IPS-18a (cell line): Measurements from ENCODE around the gene USP35.

Source experiments
- H3K27ac ChIP-seq: one replicate; pipeline ENCODE4 v1.5.1; 2013; ENCODE audit warnings: low read length
- H3K27me3 ChIP-seq: one replicate; pipeline ENCODE4 v1.6.1; 2013; ENCODE audit warnings: mild to moderate bottlenecking, low read length; ENCODE audit not compliant: control insufficient read depth, insufficient read depth
- H3K36me3 ChIP-seq: one replicate; pipeline ENCODE4 v1.6.1; 2013; ENCODE audit warnings: low read depth, low read length; ENCODE audit not compliant: control insufficient read depth
- H3K4me1 ChIP-seq: one replicate; pipeline ENCODE4 v1.6.1; 2013; ENCODE audit warnings: low read depth, low read length; ENCODE audit not compliant: control insufficient read depth
- H3K4me3 ChIP-seq: one replicate; pipeline ENCODE4 v1.5.1; 2013; ENCODE audit warnings: low read length
- H3K9ac ChIP-seq: one replicate; pipeline ENCODE4 v1.6.1; 2013; ENCODE audit warnings: mild to moderate bottlenecking, low read length, moderate library complexity
- H3K9me3 ChIP-seq: one replicate; pipeline ENCODE4 v1.6.1; 2013; ENCODE audit warnings: low read depth, low read length; ENCODE audit not compliant: control insufficient read depth

USP35 gene

DNA sequence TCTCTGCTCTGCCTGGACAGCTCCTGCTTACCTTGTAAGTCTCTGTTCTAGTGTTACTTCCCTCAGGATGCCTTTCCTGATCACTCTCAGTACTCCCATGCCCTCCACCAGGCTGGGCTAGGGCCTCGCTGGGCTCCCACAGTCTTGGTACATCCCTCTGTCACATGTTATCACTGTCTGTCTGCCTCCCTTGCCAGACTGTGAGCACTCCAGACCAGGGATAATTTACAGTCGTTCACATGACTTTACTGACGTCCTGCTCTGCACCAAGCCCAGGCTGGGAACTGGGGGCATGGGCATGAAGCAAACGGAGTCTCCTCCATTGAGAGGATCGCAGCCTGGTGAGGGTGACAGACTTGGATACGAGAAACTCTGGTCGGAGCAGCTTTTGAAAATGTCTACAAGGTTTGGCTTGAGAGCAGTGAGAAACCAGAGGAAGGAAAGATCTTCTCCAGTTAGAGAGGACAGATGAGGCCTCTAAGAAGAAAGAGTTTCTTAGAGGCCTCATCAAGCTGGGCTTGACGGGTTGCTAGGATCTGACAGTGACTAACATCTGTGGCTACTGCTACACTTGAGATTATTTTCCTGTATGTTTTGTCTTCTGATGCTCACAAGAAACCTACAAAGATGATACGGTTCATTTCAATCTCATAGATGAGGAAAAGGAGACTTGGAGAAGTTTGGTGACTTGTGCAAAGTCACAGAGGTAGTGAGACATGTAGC, 12.5 kb downstream of the USP35 start:
- no peaks in the 10 kb centered on the region for H3K27me3 ChIP-seq
- no peaks in the 10 kb centered on the region for H3K36me3 ChIP-seq
- no peak overlapping the region for H3K9ac ChIP-seq
- no peaks in the 10 kb centered on the region for H3K4me1 ChIP-seq
- H3K27ac ChIP-seq: no peak overlapping the region
- H3K4me3 ChIP-seq: no peak overlapping the region
- H3K9me3 ChIP-seq: no peaks in the 10 kb centered on the region

DNA sequence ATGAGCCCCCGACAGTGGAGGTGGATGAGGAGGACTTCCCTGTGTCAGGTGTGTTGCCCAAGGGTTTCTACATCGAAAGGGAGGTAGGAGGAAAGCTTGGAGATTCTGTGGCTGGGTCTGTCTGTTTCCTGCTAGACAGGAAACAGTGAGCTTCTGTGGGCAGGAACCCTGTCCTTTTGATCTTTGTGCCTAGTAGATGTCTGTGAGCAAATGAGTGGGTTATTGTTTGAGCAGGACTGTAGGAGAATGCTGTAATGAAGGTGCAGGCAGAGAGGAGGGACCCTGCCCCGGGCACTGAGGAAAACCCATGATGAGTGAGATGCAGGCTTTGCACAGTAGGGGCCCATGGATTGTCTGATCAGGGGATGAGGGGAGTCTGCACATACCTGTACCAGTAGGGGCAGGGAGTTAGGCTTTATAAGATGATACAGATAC, 14.0 kb downstream of the USP35 start:
- Histone ChIP-seq H3K9ac (no peak overlapping the region), H3K9me3 (no peaks in the 10 kb centered on the region), H3K4me1 (no peaks in the 10 kb centered on the region), H3K27me3 (no peaks in the 10 kb centered on the region), H3K36me3 (no peaks in the 10 kb centered on the region), H3K27ac (no peak overlapping the region), H3K4me3 (no peak overlapping the region)

DNA sequence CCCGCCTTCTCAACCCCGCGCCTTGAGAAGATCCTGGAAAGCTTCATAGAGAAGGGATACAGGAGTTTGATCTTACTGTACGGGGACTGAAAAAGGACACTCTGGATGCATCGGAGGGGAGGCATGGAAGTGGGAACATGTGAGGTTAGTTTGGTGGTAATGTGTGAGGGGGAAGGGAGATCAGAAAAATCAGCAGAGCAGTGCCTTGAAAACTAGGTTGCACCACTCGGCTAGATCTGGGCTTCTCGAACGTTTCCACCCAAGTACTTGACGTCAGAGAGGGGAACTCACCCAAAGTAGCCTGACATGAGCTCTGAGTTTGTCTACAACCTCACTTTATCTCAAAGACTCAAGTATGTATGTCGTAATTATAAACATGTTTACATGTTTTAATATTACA, 14.5 kb downstream of the USP35 start:
- H3K27ac ChIP-seq: no peak overlapping the region
- no peak overlapping the region for H3K4me3 ChIP-seq
- H3K9ac ChIP-seq: no peak overlapping the region
- no peaks in the 10 kb centered on the region for H3K4me1 ChIP-seq
- no peaks in the 10 kb centered on the region for H3K27me3 ChIP-seq
- H3K36me3 ChIP-seq: no peaks in the 10 kb centered on the region
- no peaks in the 10 kb centered on the region for H3K9me3 ChIP-seq

DNA sequence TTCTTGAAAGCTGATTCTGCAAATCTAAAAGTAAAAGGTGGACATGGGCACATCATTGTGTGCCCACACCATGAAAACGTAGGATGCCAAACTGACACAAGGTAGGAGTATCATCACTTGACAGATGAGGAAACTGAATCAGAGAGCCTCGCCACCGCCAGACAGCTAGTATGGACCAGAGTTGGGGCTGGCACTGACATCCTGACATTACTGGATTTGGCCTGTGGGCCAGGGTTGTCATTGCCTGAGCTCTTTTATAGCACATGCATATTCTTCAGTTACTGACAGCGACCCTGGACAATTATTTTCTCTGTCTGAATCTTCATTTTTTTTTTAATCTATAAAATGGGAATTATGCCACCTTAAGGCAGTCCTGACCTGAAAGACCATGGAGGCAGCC, 16.5 kb downstream of the USP35 start:
- Histone ChIP-seq H3K4me1 (no peaks in the 10 kb centered on the region), H3K27me3 (no peaks in the 10 kb centered on the region), H3K9me3 (no peaks in the 10 kb centered on the region), H3K36me3 (no peaks in the 10 kb centered on the region), H3K9ac (no peak overlapping the region), H3K4me3 (no peak overlapping the region), H3K27ac (no peak overlapping the region)

DNA sequence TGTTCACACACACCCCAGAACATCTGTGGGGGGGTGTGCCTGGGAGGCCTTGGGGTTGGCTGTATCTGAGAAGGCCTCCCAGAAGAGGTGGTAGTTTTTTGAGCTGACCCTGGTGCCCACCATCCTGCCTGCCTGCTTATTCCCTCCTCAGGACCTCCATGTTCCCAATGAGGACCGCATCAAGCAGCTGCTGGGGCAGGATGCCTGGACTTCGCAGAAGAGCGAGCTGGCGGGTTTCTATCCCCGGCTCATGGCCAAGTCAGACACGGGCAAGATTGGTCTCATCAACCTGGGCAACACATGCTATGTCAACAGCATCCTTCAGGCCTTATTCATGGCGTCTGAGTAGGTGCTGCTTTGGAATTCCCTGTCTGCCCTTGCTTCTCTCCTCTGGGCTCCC, 17.0 kb downstream of the USP35 start:
- no peak overlapping the region for H3K27ac ChIP-seq
- no peaks in the 10 kb centered on the region for H3K9me3 ChIP-seq
- no peaks in the 10 kb centered on the region for H3K27me3 ChIP-seq
- H3K4me1 ChIP-seq: no peaks in the 10 kb centered on the region
- no peak overlapping the region for H3K9ac ChIP-seq
- H3K36me3 ChIP-seq: no peaks in the 10 kb centered on the region
- H3K4me3 ChIP-seq: no peak overlapping the region

DNA sequence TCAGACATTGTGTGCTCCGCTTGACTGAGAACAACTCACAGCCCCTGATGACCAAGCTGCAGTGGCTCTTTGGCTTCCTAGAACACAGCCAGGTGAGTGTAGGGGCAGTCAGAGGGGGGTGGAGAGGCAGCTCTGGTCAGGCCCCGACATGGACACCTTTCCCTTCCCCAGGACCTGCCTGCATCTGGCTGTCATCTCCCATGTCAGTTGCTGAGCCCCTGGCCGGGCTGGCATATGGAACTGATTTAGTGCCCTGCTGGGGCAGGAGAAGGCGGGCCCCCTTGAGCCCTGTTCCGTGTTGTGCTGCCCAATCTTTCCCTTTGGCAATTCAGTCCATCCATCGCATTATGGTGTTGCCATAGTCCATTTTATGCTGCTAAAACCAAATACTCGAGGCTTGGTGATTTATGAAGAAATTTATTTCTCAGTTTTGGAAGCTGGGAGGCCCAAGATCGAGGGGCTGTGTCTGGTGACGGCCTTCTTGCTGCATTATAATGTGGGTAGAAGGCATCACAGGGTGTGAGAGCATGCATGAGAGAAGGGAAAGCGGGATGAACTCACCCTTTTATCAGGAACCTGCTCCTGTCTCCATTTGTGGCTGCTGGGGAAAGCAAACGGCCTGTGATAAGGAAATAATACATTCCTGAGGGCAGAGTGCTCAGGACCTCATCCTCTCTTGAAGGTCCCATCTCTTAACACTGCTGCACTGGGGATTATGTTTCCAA, 19.0 kb downstream of the USP35 start:
- Histone ChIP-seq H3K9ac (no peak overlapping the region), H3K27ac (no peak overlapping the region), H3K36me3 (no peaks in the 10 kb centered on the region), H3K4me3 (no peak overlapping the region), H3K4me1 (no peaks in the 10 kb centered on the region), H3K9me3 (no peaks in the 10 kb centered on the region), H3K27me3 (no peaks in the 10 kb centered on the region)

DNA sequence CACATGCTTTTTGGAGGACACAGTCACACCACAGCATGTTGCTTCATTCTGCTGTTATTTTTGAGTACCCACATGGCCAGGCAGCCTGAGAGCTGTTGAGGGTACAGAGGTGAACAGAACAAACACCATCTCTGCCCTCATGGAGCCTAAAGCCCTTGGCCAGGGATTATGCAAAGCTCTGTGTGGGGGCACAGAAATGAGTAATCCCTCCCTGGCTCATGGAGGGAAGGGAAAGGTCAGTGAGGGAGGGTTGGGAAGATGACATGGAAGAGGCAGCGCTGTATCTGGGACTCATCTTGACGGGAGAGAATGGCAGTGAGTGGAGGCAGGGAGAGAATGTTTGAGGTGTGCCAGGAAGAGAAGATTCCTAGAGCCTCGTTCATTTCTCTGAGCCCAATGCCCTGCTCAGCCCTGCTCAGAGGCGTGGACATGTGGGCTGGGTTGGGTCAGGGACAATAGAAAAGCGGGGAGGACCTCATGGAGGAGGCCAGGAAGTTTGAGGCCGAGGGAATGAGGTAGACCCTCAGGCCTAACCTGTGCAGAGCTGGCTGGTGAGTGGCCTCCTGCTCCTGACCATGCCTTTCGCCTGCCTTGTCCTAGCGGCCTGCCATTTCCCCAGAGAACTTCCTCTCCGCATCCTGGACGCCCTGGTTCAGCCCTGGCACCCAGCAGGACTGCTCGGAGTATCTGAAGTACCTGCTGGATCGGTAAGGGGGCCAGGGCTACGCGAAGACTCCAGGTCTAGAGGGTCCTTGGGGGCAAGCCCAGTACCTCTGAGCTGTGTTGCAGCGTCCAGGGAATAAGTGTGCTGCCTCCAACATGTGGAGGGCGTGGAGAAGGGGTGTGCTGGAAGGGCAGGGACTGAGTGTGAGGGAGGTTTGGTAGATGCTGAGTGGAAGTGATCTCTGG, 19.8 kb downstream of the USP35 start:
- Histone ChIP-seq H3K27ac (no peak overlapping the region), H3K4me1 (no peaks in the 10 kb centered on the region), H3K4me3 (no peak overlapping the region), H3K36me3 (no peaks in the 10 kb centered on the region), H3K9ac (no peak overlapping the region), H3K27me3 (no peaks in the 10 kb centered on the region), H3K9me3 (no peaks in the 10 kb centered on the region)

DNA sequence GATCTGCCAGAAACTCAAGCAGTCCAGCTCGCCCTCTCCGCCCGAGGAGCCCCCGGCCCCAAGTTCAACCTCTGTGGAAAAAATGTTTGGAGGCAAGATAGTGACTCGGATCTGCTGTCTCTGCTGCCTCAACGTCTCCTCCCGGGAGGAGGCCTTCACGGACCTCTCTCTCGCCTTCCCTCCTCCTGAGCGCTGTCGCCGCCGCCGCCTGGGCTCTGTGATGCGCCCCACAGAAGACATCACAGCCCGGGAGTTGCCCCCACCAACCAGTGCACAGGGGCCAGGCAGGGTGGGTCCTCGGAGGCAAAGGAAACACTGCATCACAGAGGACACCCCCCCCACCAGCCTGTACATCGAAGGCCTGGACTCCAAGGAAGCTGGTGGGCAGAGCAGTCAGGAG, 20.8 kb downstream of the USP35 start:
- Histone ChIP-seq H3K9me3 (no peaks in the 10 kb centered on the region), H3K9ac (no peak overlapping the region), H3K27me3 (no peaks in the 10 kb centered on the region), H3K4me3 (no peak overlapping the region), H3K36me3 (no peaks in the 10 kb centered on the region), H3K27ac (no peak overlapping the region), H3K4me1 (no peaks in the 10 kb centered on the region)

DNA sequence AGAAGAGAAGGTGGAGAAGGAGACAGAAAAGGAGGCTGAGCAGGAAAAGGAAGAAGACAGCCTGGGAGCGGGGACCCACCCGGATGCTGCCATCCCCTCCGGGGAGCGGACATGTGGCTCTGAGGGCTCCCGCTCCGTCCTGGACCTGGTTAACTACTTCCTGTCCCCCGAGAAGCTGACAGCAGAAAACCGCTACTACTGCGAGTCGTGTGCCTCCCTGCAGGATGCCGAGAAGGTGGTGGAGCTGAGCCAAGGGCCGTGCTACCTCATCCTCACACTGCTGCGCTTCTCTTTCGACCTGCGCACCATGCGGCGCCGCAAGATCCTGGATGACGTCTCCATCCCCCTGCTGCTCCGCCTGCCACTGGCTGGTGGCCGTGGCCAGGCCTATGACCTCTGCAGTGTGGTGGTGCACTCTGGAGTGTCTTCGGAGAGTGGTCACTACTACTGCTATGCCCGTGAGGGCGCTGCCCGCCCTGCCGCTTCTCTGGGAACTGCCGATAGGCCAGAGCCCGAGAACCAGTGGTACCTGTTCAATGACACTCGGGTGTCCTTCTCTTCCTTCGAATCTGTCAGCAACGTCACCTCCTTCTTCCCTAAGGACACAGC, 21.4 kb downstream of the USP35 start:
- no peaks in the 10 kb centered on the region for H3K27me3 ChIP-seq

DNA sequence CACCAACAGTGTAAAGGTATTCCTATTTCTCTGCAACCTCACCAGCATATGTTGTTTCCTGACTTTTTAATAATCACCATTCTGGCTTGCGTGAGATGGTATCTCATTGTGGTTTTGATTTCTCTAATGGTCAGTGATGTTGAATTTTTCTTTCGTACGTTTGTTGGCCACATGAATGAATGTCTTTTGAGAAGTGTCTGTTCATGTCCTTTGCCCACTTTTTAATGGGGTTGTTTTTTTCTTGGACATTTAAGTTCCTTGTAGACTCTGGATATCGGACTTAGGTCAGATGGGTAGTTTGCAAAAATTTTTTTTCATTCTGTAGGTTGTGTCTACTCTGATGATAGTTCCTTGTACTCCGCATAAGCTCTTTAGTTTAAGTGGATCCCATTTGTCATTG, 22.8 kb downstream of the USP35 start:
- Histone ChIP-seq H3K36me3 (no peaks in the 10 kb centered on the region), H3K4me1 (no peaks in the 10 kb centered on the region), H3K9ac (no peak overlapping the region), H3K27me3 (no peaks in the 10 kb centered on the region), H3K4me3 (no peak overlapping the region), H3K27ac (no peak overlapping the region), H3K9me3 (no peaks in the 10 kb centered on the region)

More for the DNA sequence above, 21.4 kb downstream of the USP35 start:
- H3K9me3 ChIP-seq: no peaks in the 10 kb centered on the region
- no peaks in the 10 kb centered on the region for H3K36me3 ChIP-seq
- no peak overlapping the region for H3K9ac ChIP-seq
- H3K4me1 ChIP-seq: no peaks in the 10 kb centered on the region
- H3K27ac ChIP-seq: no peak overlapping the region
- no peak overlapping the region for H3K4me3 ChIP-seq
